H9 (cell line): ENCODE results near the gene HIF1A. TPM values are rescaled to one million over a fixed set of nuclear protein-coding genes. Genes with fewer than 3 reads are reported as not detected.
A peak's percentile ranks its signal among the peaks of the same experiment; 100 is the strongest.

ENCODE experiments used
- DNase-seq: peaks from one replicate; pipeline ENCODE4 v3.0.0-alpha.2; 2017
- H2AFZ ChIP-seq: one replicate; pipeline ENCODE4 v1.6.1; 2013; ENCODE audit warnings: mild to moderate bottlenecking, low read length, control low read depth, moderate library complexity
- H2AK5ac ChIP-seq: 2 replicates; pipeline ENCODE4 v1.6.1; 2013; ENCODE audit warnings: low read length, control low read depth, mixed read lengths; ENCODE audit not compliant: insufficient read length
- H2BK120ac ChIP-seq: one replicate; pipeline ENCODE4 v1.6.1; 2013; ENCODE audit warnings: low read depth, mild to moderate bottlenecking, low read length, control low read depth, inconsistent platforms; ENCODE audit not compliant: poor library complexity, severe bottlenecking
- H2BK12ac ChIP-seq: 2 replicates; pipeline ENCODE4 v1.6.1; 2013; ENCODE audit warnings: low read length, control low read depth, mixed read lengths, low read depth; ENCODE audit not compliant: insufficient read length
- H2BK15ac ChIP-seq: 2 replicates; pipeline ENCODE4 v1.6.1; 2013; ENCODE audit warnings: low read depth, low read length, control low read depth
- H2BK20ac ChIP-seq: one replicate; pipeline ENCODE4 v1.6.1; 2013; ENCODE audit warnings: low read depth, mild to moderate bottlenecking, low read length, control low read depth, inconsistent platforms; ENCODE audit not compliant: poor library complexity, severe bottlenecking
- H2BK5ac ChIP-seq: 2 replicates; pipeline ENCODE4 v1.6.1; 2013; ENCODE audit warnings: low read length, control low read depth, mixed read lengths; ENCODE audit not compliant: insufficient read length
- H3K14ac ChIP-seq: 2 replicates; pipeline ENCODE4 v1.6.1; 2013; ENCODE audit warnings: low read length, control low read depth; ENCODE audit not compliant: insufficient read depth
- H3K18ac ChIP-seq: 2 replicates; pipeline ENCODE4 v1.6.1; 2013; ENCODE audit warnings: low read depth, mild to moderate bottlenecking, mixed read lengths, low read length, control low read depth; ENCODE audit not compliant: insufficient read length
- H3K23ac ChIP-seq: 2 replicates; pipeline ENCODE4 v1.6.1; 2013; ENCODE audit warnings: low read length, control low read depth, mixed read lengths, low read depth; ENCODE audit not compliant: insufficient read length
- H3K23me2 ChIP-seq: 2 replicates; pipeline ENCODE4 v1.6.1; 2013; ENCODE audit warnings: low read depth, mild to moderate bottlenecking, mixed read lengths, low read length, control low read depth; ENCODE audit not compliant: insufficient read length, poor library complexity, severe bottlenecking
- H3K27ac ChIP-seq: 2 replicates; pipeline ENCODE4 v1.5.1; 2013; ENCODE audit warnings: low read length, control low read depth, mixed read lengths, low read depth; ENCODE audit not compliant: insufficient read length
- H3K27me3 ChIP-seq: 2 replicates; pipeline ENCODE4 v1.6.1; 2013; ENCODE audit warnings: low read length, control low read depth, inconsistent platforms; ENCODE audit not compliant: insufficient read depth
- H3K4ac ChIP-seq: 2 replicates; pipeline ENCODE4 v1.6.1; 2013; ENCODE audit warnings: low read depth, mild to moderate bottlenecking, control low read depth, inconsistent platforms, low read length, moderate library complexity
- H3K4me1 ChIP-seq: 2 replicates; pipeline ENCODE4 v1.6.1; 2013; ENCODE audit warnings: low read length, control low read depth, inconsistent platforms; ENCODE audit not compliant: insufficient read depth
- H3K4me2 ChIP-seq: 2 replicates; pipeline ENCODE4 v1.6.1; 2013; ENCODE audit warnings: low read length, control low read depth, mixed read lengths; ENCODE audit not compliant: insufficient read length, insufficient read depth
- H3K56ac ChIP-seq: 2 replicates; pipeline ENCODE4 v1.6.1; 2013; ENCODE audit warnings: low read depth, mild to moderate bottlenecking, mixed read lengths, low read length, control low read depth; ENCODE audit not compliant: insufficient read length
- H3K79me1 ChIP-seq: 2 replicates; pipeline ENCODE4 v1.6.1; 2013; ENCODE audit warnings: low read depth, mild to moderate bottlenecking, moderate library complexity, low read length, control low read depth, inconsistent platforms; ENCODE audit not compliant: insufficient read depth, poor library complexity, severe bottlenecking
- H3K79me2 ChIP-seq: 2 replicates; pipeline ENCODE4 v1.6.1; 2013; ENCODE audit warnings: low read length, control low read depth, inconsistent platforms; ENCODE audit not compliant: insufficient read depth
- H3K9ac ChIP-seq: 2 replicates; pipeline ENCODE4 v1.6.1; 2013; ENCODE audit warnings: low read length, control low read depth, mixed read lengths; ENCODE audit not compliant: insufficient read length; ENCODE audit errors: extremely low read depth
- H3K9me3 ChIP-seq: one replicate; pipeline ENCODE4 v1.6.1; 2013; ENCODE audit warnings: low read depth, low read length, inconsistent platforms; ENCODE audit not compliant: control insufficient read depth
- H3T11ph ChIP-seq: one replicate; pipeline ENCODE4 v1.6.1; 2013; ENCODE audit warnings: mild to moderate bottlenecking, low read length, control low read depth, inconsistent platforms
- H4K20me1 ChIP-seq: one replicate; pipeline ENCODE4 v1.6.1; 2013; ENCODE audit not compliant: control insufficient read depth, insufficient read length, insufficient read depth
- H4K5ac ChIP-seq: 2 replicates; pipeline ENCODE4 v1.6.1; 2013; ENCODE audit warnings: low read depth, mild to moderate bottlenecking, mixed read lengths, low read length, control low read depth; ENCODE audit not compliant: insufficient read length
- H4K8ac ChIP-seq: replicated peaks from 2 replicates; pipeline ENCODE4 v1.6.1; 2013; ENCODE audit warnings: low read length, control low read depth, mixed read lengths, low read depth; ENCODE audit not compliant: insufficient read length
- H4K91ac ChIP-seq: 2 replicates; pipeline ENCODE4 v1.6.1; 2013; ENCODE audit warnings: low read depth, mild to moderate bottlenecking, moderate library complexity, mixed read lengths, low read length, control low read depth; ENCODE audit not compliant: insufficient read length
- H3K27ac Mint-ChIP-seq, 3 experiments: 2 replicates in 2 of 3; 3 replicates in 1 of 3; pipeline ENCODE4 v1.8.0; 2020 to 2021; ENCODE audit warnings: mixed read lengths in 3 of 3, mild to moderate bottlenecking in 1 of 3, moderate library complexity in 1 of 3
- H3K27me3 Mint-ChIP-seq: 2 replicates; pipeline ENCODE4 v1.8.0; 2021; ENCODE audit warnings: low read depth, mild to moderate bottlenecking, moderate library complexity, mixed read lengths
- H3K36me3 Mint-ChIP-seq, 3 experiments: 2 replicates in 2 of 3; 3 replicates in 1 of 3; pipeline ENCODE4 v1.8.0; 2020 to 2021; ENCODE audit warnings: low read depth in 3 of 3, mixed read lengths in 3 of 3; ENCODE audit not compliant: insufficient read depth in 1 of 3
- H3K4me1 Mint-ChIP-seq, 2 experiments: 2 replicates each; pipeline ENCODE4 v1.8.0; 2020; ENCODE audit warnings: mixed read lengths in 2 of 2
- H3K4me3 Mint-ChIP-seq, 2 experiments: 2 replicates in 1 of 2; 3 replicates in 1 of 2; pipeline ENCODE4 v1.8.0; 2020 to 2021; ENCODE audit warnings: mild to moderate bottlenecking in 2 of 2, mixed read lengths in 2 of 2, moderate library complexity in 1 of 2
- H3K9me3 Mint-ChIP-seq, 2 experiments: 2 replicates in 1 of 2; 3 replicates in 1 of 2; pipeline ENCODE4 v1.8.0; 2020; ENCODE audit warnings: mild to moderate bottlenecking in 2 of 2, mixed read lengths in 2 of 2, moderate library complexity in 1 of 2
- CTCF ChIP-seq: fragments of 200-600 bp; sonication (generic); conservative IDR thresholded peaks from 3 replicates; pipeline ENCODE4 v1.8.0; 2021; ENCODE audit warnings: antibody characterized with exemption, mild to moderate bottlenecking
- WGBS: extraction: QIAGEN DNeasy Blood & Tissue Kit; methylation state at CpG from one replicate; pipeline ENCODE4 v1.1.7; 2013; ENCODE audit warnings: missing lambda C conversion rate, low lambda C conversion rate, mixed read lengths; ENCODE audit not compliant: insufficient read length; ENCODE audit errors: extremely low coverage; 5-methylcytosine and 5-hydroxymethylcytosine counted together
- long read RNA-seq: library from polyadenylated mRNA; unstranded; transcript quantifications from one replicate; pipeline ENCODE4 v2.0.0, GENCODE V29; 2020
- total RNA-seq: library from RNA; stranded (reverse); gene quantifications from 2 replicates; pipeline ENCODE4 v1.2.1, GENCODE V29; 2021

Gene HIF1A
- 147 and 154 TPM in 2 replicates for total RNA-seq
- long read RNA-seq, transcript HIF1A-201 (14 exons, 3,555 nt), result minor isoform, 19 of 557 reads
- long read RNA-seq, transcript HIF1A-202 (15 exons, 3,919 nt), result major isoform, 143 of 557 reads
- long read RNA-seq, transcript HIF1A-203 (15 exons, 3,922 nt), result minor isoform, 50 of 557 reads
- long read RNA-seq, partial matches to known transcripts, result 310 of 557 reads
- long read RNA-seq, other reads (novel, unspliced or antisense), result 35 of 557 reads

GRCh38 chr14:61694830-61695694 lies at the start of gene HIF1A:
TSS of gene HIF1A (plus strand) at chr14:61695513. CDS start at chr14:61695805, 292 bp downstream.
- no peaks in the 10 kb centered on the region for H4K20me1 ChIP-seq
- H3K4me3 Mint-ChIP-seq, result peak within 1 kb of the TSS; percentile 97 to 99
- WGBS, result no CpG with 5 or more reads among the region's 68 CpGs

More at GRCh38 chr14:61694830-61695694, at the start of gene HIF1A:
- peak within 1 kb of the TSS; percentile 94 for H3K56ac ChIP-seq
- Mint-ChIP-seq H3K27me3 (no peaks in the 10 kb centered on the region), H3K4me1 (peaks cover 43 to 45% of the 10 kb centered on the region in 2 experiments), H3K36me3 (peaks cover 7 to 11% (median 9%) of the 10 kb centered on the region in 3 experiments; a peak in 6 of 7 replicates), H3K27ac (peak within 1 kb of the TSS; percentile 99), H3K9me3 (peaks cover 0 to 2% of the 10 kb centered on the region in 2 experiments; a peak in 1 of 5 replicates)
- H3K79me1 ChIP-seq, result no peaks in the 10 kb centered on the region
- H4K91ac ChIP-seq, result peak within 1 kb of the TSS; percentile 80
- H2BK20ac ChIP-seq, result no peak within 1 kb of the TSS
- peak within 1 kb of the TSS; percentile 52 for H3K27ac ChIP-seq
- H2AFZ ChIP-seq, result no peak within 1 kb of the TSS
- peaks cover 39% of the 10 kb centered on the region for H3K79me2 ChIP-seq
- peak within 1 kb of the TSS; percentile 72 for H3K4ac ChIP-seq
- H3K4me2 ChIP-seq, result peak within 1 kb of the TSS; percentile 85
- peak within 1 kb of the TSS; percentile 99 for H3K9ac ChIP-seq
- H4K8ac ChIP-seq, result peak within 1 kb of the TSS; percentile 75
- H2BK12ac ChIP-seq, result no peak within 1 kb of the TSS
- no peaks in the 10 kb centered on the region for H3K23me2 ChIP-seq
- peaks cover 8% of the 10 kb centered on the region for H3K4me1 ChIP-seq
- H4K5ac ChIP-seq, result peak within 1 kb of the TSS; percentile 20
- peak within 1 kb of the TSS; percentile 97 for H3K14ac ChIP-seq
- peak within 1 kb of the TSS; percentile 93 for H3K18ac ChIP-seq
- H2BK5ac ChIP-seq, result peak within 1 kb of the TSS; percentile 82
- no peak within 1 kb of the TSS; the same call in 1 of the 2 replicates for H2BK15ac ChIP-seq
- peak within 1 kb of the TSS; percentile 20 for H3T11ph ChIP-seq
- no peak within 1 kb of the TSS for H3K23ac ChIP-seq
- H2AK5ac ChIP-seq, result peak within 1 kb of the TSS; percentile 91
- no peaks in the 10 kb centered on the region for H3K27me3 ChIP-seq
- no peaks in the 10 kb centered on the region for H3K9me3 ChIP-seq
- H2BK120ac ChIP-seq, result peak within 1 kb of the TSS; percentile 74
- DNase-seq, result peak; percentile 99
- peak; percentile 29; the same call in 2 of the 3 replicates for TF ChIP-seq CTCF
